MM.1S (cell line): Measurements from ENCODE around the gene NPLOC4.

Experiments
- DNase-seq: peaks from one replicate; pipeline ENCODE4 v3.0.0-alpha.2; 2015
- H2AFZ ChIP-seq: fragments of 300-600 bp; sonication (generic); 2 replicates; pipeline ENCODE4 v1.6.0; 2016; ENCODE audit warnings: antibody characterized with exemption, low read length
- H3F3A ChIP-seq: fragments of 300-600 bp; sonication (generic); 2 replicates; pipeline ENCODE4 v1.6.1; 2016; ENCODE audit warnings: mild to moderate bottlenecking, antibody characterized with exemption, low read length, moderate library complexity, mixed read lengths; ENCODE audit not compliant: insufficient read depth
- H3K27ac ChIP-seq: fragments of 300-600 bp; sonication (generic); 2 replicates; pipeline ENCODE4 v1.5.1; 2016; ENCODE audit warnings: mild to moderate bottlenecking, low read length
- H3K27me3 ChIP-seq: fragments of 300-600 bp; sonication (generic); replicated peaks from 2 replicates; pipeline ENCODE4 v1.6.0; 2016; ENCODE audit warnings: low read length; ENCODE audit not compliant: insufficient read depth
- H3K36me3 ChIP-seq: fragments of 300-600 bp; sonication (generic); replicated peaks from 2 replicates; pipeline ENCODE4 v1.6.1; 2016; ENCODE audit warnings: mild to moderate bottlenecking, low read length, mixed read lengths; ENCODE audit not compliant: insufficient read depth
- H3K4me1 ChIP-seq: fragments of 300-600 bp; sonication (generic); 2 replicates; pipeline ENCODE4 v1.6.1; 2016; ENCODE audit warnings: low read length, mixed read lengths
- H3K4me2 ChIP-seq: fragments of 300-600 bp; sonication (generic); 2 replicates; pipeline ENCODE4 v1.6.0; 2016; ENCODE audit warnings: low read depth, low read length
- H3K4me3 ChIP-seq: fragments of 300-600 bp; sonication (generic); 2 replicates; pipeline ENCODE4 v1.5.1; 2016; ENCODE audit warnings: low read length, mixed read lengths
- H3K79me2 ChIP-seq: fragments of 300-600 bp; sonication (generic); 2 replicates; pipeline ENCODE4 v1.6.1; 2016; ENCODE audit warnings: mixed run types, low read length, mixed read lengths
- H3K9ac ChIP-seq: fragments of 300-600 bp; sonication (generic); 2 replicates; pipeline ENCODE4 v1.6.1; 2016; ENCODE audit warnings: low read length, mixed read lengths
- H3K9me2 ChIP-seq: fragments of 300-600 bp; sonication (generic); replicated peaks from 2 replicates; pipeline ENCODE4 v1.6.1; 2016; ENCODE audit warnings: mild to moderate bottlenecking, low read length, mixed read lengths; ENCODE audit not compliant: insufficient read depth
- H3K9me3 ChIP-seq: fragments of 300-600 bp; sonication (generic); replicated peaks from 2 replicates; pipeline ENCODE4 v1.6.1; 2016; ENCODE audit warnings: mild to moderate bottlenecking, low read length, mixed read lengths; ENCODE audit not compliant: insufficient read depth
- H4K20me1 ChIP-seq: fragments of 300-600 bp; sonication (generic); 2 replicates; pipeline ENCODE4 v1.6.1; 2016; ENCODE audit warnings: mild to moderate bottlenecking, low read length, moderate library complexity, mixed read lengths; ENCODE audit not compliant: insufficient read depth
- CTCF ChIP-seq: fragments of 300-600 bp; sonication (generic); IDR thresholded peaks from 2 replicates; pipeline ENCODE4 v1.5.1; 2016; ENCODE audit warnings: antibody characterized with exemption, low read length, mixed read lengths
- EZH2 ChIP-seq: fragments of 300-600 bp; sonication (generic); optimal IDR thresholded peaks from 2 replicates; pipeline ENCODE3; 2017; ENCODE audit warnings: low read depth, mild to moderate bottlenecking, antibody characterized with exemption, low read length, mixed read lengths
- EZH2phosphoT487 ChIP-seq: fragments of 300-600 bp; sonication (generic); IDR thresholded peaks from 2 replicates; pipeline ENCODE4 v1.6.1; 2018; ENCODE audit warnings: antibody characterized with exemption, low read length

NPLOC4 gene

DNA sequence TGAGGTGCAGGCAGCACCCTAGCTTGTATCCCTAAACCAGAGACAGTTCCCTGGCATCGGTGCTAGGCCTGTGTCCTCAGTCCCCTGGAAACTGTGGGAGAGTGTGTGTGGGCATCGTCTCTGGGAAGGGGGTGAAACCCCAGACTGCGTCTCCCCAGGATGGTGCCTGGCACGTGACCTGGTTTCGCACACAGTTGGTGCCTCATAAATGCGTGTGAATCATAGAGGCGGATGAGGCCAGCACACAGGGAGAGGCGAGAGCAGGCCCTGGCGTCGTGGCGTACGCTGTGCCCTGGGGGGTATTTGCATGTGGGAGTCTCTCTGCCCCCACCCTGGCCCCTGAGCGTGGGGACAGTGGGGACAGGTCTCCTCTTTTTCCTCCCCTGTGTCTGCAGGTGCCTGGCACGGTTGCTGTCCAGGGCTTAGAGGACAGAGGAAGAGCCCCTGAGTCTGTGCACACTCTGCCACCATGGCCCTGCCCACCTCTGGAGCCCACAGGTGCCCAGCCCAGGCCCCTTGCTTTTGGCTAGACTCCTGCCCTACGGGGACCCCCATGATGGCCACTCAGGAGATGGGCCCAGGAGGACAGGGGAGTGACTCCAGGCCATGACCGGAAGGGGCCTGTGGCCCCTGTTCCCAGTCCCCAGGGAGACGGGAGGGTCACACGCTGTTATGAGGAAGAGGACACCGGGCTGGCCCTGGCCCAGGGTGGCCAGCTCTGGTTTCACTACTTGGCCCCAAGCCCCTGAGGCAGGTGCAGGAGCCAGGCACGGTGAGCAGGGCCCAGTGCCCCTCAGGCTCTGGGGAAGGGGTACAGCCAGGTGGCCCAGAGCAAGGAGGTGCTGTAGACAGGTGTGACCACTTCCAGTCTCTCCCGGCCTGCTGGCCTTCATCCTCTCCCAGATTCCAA, 110.0 kb downstream of the NPLOC4 start:
- Histone ChIP-seq H2AFZ (no peak overlapping the region), H3K9ac (no peak overlapping the region), H3K9me2 (no peaks in the 10 kb centered on the region), H3K4me3 (no peak overlapping the region), H3K36me3 (no peaks in the 10 kb centered on the region), H3K79me2 (no peaks in the 10 kb centered on the region), H3K4me2 (no peak overlapping the region), H3F3A (no peaks in the 10 kb centered on the region), H3K27ac (no peak overlapping the region), H4K20me1 (no peaks in the 10 kb centered on the region), H3K27me3 (peaks cover 21% of the 10 kb centered on the region), H3K4me1 (no peaks in the 10 kb centered on the region), H3K9me3 (no peaks in the 10 kb centered on the region)
- DNase-seq, result peak; percentile 2
- TF ChIP-seq CTCF (no peak), EZH2 (no peak), EZH2phosphoT487 (no peak)

GRCh38 chr17:81524865-81525159, 112.1 kb downstream of the NPLOC4 start:
- peaks cover 21% of the 10 kb centered on the region for H3K27me3 ChIP-seq
- H3K9ac ChIP-seq, result no peak overlapping the region
- no peaks in the 10 kb centered on the region for H3K4me1 ChIP-seq
- no peak for DNase-seq
- H3K9me3 ChIP-seq, result no peaks in the 10 kb centered on the region
- H3K27ac ChIP-seq, result no peak overlapping the region
- H2AFZ ChIP-seq, result no peak overlapping the region
- H3K79me2 ChIP-seq, result no peaks in the 10 kb centered on the region
- H3K4me2 ChIP-seq, result no peak overlapping the region
- TF ChIP-seq EZH2, result no peak
- TF ChIP-seq CTCF, result no peak
- no peak for TF ChIP-seq EZH2phosphoT487
- no peaks in the 10 kb centered on the region for H4K20me1 ChIP-seq
- H3K36me3 ChIP-seq, result no peaks in the 10 kb centered on the region
- no peak overlapping the region for H3K4me3 ChIP-seq
- no peaks in the 10 kb centered on the region for H3K9me2 ChIP-seq
- H3F3A ChIP-seq, result 0 out of 2 replicates have a peak, but pooled peaks cover 8% of the 10 kb centered on the region

GRCh38 chr17:81524039-81524864, 112.7 kb downstream of the NPLOC4 start:
- no peak overlapping the region for H3K27ac ChIP-seq
- no peaks in the 10 kb centered on the region for H3K9me2 ChIP-seq
- H3K4me1 ChIP-seq, result no peaks in the 10 kb centered on the region
- H4K20me1 ChIP-seq, result no peaks in the 10 kb centered on the region
- no peak overlapping the region for H3K4me2 ChIP-seq
- H3K4me3 ChIP-seq, result no peak overlapping the region
- H3K9me3 ChIP-seq, result no peaks in the 10 kb centered on the region
- no peak overlapping the region for H3K9ac ChIP-seq
- peaks cover 21% of the 10 kb centered on the region for H3K27me3 ChIP-seq
- no peak for TF ChIP-seq EZH2phosphoT487
- TF ChIP-seq EZH2, result no peak
- no peak for TF ChIP-seq CTCF
- no peaks in the 10 kb centered on the region for H3K79me2 ChIP-seq
- no peak overlapping the region for H2AFZ ChIP-seq
- H3K36me3 ChIP-seq, result no peaks in the 10 kb centered on the region
- DNase-seq, result no peak
- 0 out of 2 replicates have a peak, but pooled peaks cover 8% of the 10 kb centered on the region for H3F3A ChIP-seq
